WTC11 (cell line): ENCODE results near the gene PLD5. TPM values are rescaled to one million over a fixed set of nuclear protein-coding genes. Genes with fewer than 3 reads are reported as not detected.
"Not testable (repeated sequence)": the region's sequence is repeated elsewhere in the genome, so short reads cannot be mapped to it uniquely, and the experiment has no call there.

Experiments
- ATAC-seq: fragments of 200-7000 bp; cut with Tn5 transposase; 2 replicates; pipeline ENCODE4 v1.10.0; 2021; ENCODE audit warnings: mild to moderate bottlenecking, moderate library complexity
- CTCF ChIA-PET: fragments of 300-600 bp; sonication (Branson Sonifier 250); formaldehyde crosslinking; loops from one replicate; lab custom pipeline; 2021; ENCODE audit warnings: antibody characterized with exemption; lab: Charles Lee
- POLR2A ChIA-PET: fragments of 350-600 bp; sonication (Branson Sonifier 250); formaldehyde crosslinking; loops from one replicate; lab custom pipeline; 2021; ENCODE audit warnings: antibody characterized with exemption; lab: Charles Lee
- DNase-seq: peaks from one replicate; pipeline ENCODE4 v3.0.0; 2021; ENCODE audit warnings: low spot score
- H3K27ac Mint-ChIP-seq: 2 replicates; pipeline ENCODE4 v1.8.0; 2021; ENCODE audit warnings: mixed read lengths
- H3K27me3 Mint-ChIP-seq: 2 replicates; pipeline ENCODE4 v1.8.0; 2021; ENCODE audit warnings: low read depth, mild to moderate bottlenecking, moderate library complexity, mixed read lengths
- H3K36me3 Mint-ChIP-seq: 2 replicates; pipeline ENCODE4 v1.8.0; 2021; ENCODE audit warnings: mixed read lengths
- H3K4me1 Mint-ChIP-seq: 2 replicates; pipeline ENCODE4 v1.8.0; 2022; ENCODE audit warnings: mixed read lengths
- H3K4me3 Mint-ChIP-seq: 2 replicates; pipeline ENCODE4 v1.8.0; 2021; ENCODE audit warnings: mild to moderate bottlenecking, moderate library complexity, mixed read lengths
- H3K9me3 Mint-ChIP-seq: 2 replicates; pipeline ENCODE4 v1.8.0; 2021; ENCODE audit warnings: mixed read lengths
- ATF1 ChIP-seq: sonication (generic); formaldehyde crosslinking; IDR thresholded peaks from 2 replicates; pipeline ENCODE4 v1.8.1; 2023; ENCODE audit warnings: mild to moderate bottlenecking, moderate library complexity, missing genetic modification reagents
- CREB1 ChIP-seq: sonication (generic); formaldehyde crosslinking; IDR thresholded peaks from 2 replicates; pipeline ENCODE4 v1.8.0; 2023; ENCODE audit warnings: mild to moderate bottlenecking, missing genetic modification reagents
- ESRRA ChIP-seq: sonication (generic); formaldehyde crosslinking; IDR thresholded peaks from 2 replicates; pipeline ENCODE4 v1.8.1; 2022; ENCODE audit warnings: mild to moderate bottlenecking, missing genetic modification reagents, borderline replicate concordance
- FOXK1 ChIP-seq: sonication (generic); formaldehyde crosslinking; IDR thresholded peaks from 2 replicates; pipeline ENCODE4 v1.8.0; 2022; ENCODE audit warnings: mild to moderate bottlenecking, moderate library complexity, missing genetic modification reagents
- FOXP1 ChIP-seq: sonication (generic); formaldehyde crosslinking; IDR thresholded peaks from 2 replicates; pipeline ENCODE4 v1.8.0; 2022; ENCODE audit warnings: missing genetic modification reagents, mild to moderate bottlenecking, moderate library complexity, borderline replicate concordance
- FOXP4 ChIP-seq: sonication (generic); formaldehyde crosslinking; IDR thresholded peaks from 2 replicates; pipeline ENCODE4 v1.8.0; 2022; ENCODE audit warnings: mild to moderate bottlenecking, missing genetic modification reagents
- GABPB1 ChIP-seq: sonication (generic); formaldehyde crosslinking; IDR thresholded peaks from 2 replicates; pipeline ENCODE4 v1.8.1; 2023; ENCODE audit warnings: mild to moderate bottlenecking, missing genetic modification reagents
- JAZF1 ChIP-seq: fragments of 250-450 bp; sonication (Bioruptor Pico); IDR thresholded peaks from 2 replicates; pipeline ENCODE4 v1.9.0; 2021; ENCODE audit warnings: moderate library complexity, mild to moderate bottlenecking, inconsistent platforms
- NR1H2 ChIP-seq: sonication (generic); formaldehyde crosslinking; IDR thresholded peaks from 2 replicates; pipeline ENCODE4 v1.9.0; 2021; ENCODE audit warnings: mild to moderate bottlenecking, moderate library complexity, missing genetic modification reagents
- PREB ChIP-seq: sonication (generic); formaldehyde crosslinking; IDR thresholded peaks from 2 replicates; pipeline ENCODE4 v1.8.1; 2022; ENCODE audit warnings: mild to moderate bottlenecking, missing genetic modification reagents, moderate library complexity, borderline replicate concordance
- RELA ChIP-seq: sonication (generic); formaldehyde crosslinking; IDR thresholded peaks from 2 replicates; pipeline ENCODE4 v1.8.1; 2022; ENCODE audit warnings: missing genetic modification reagents, mild to moderate bottlenecking, borderline replicate concordance
- SMAD4 ChIP-seq: sonication (generic); formaldehyde crosslinking; IDR thresholded peaks from 2 replicates; pipeline ENCODE4 v1.8.0; 2022; ENCODE audit warnings: mild to moderate bottlenecking, missing genetic modification reagents
- SOX15 ChIP-seq: fragments of 250-450 bp; sonication (Bioruptor Pico); IDR thresholded peaks from 2 replicates; pipeline ENCODE4 v1.9.0; 2021; ENCODE audit warnings: mild to moderate bottlenecking
- TEAD1 ChIP-seq: sonication (generic); formaldehyde crosslinking; IDR thresholded peaks from 2 replicates; pipeline ENCODE4 v1.8.0; 2022; ENCODE audit warnings: mild to moderate bottlenecking, missing genetic modification reagents
- TP53 ChIP-seq: sonication (generic); formaldehyde crosslinking; IDR thresholded peaks from 2 replicates; pipeline ENCODE4 v1.8.1; 2023; ENCODE audit warnings: mild to moderate bottlenecking, missing genetic modification reagents
- ZNF232 ChIP-seq: sonication (generic); formaldehyde crosslinking; IDR thresholded peaks from 2 replicates; pipeline ENCODE4 v1.8.0; 2022; ENCODE audit warnings: mild to moderate bottlenecking, missing genetic modification reagents
- ZNF396 ChIP-seq: fragments of 250-450 bp; sonication (Bioruptor Pico); IDR thresholded peaks from 2 replicates; pipeline ENCODE4 v1.8.0; 2021; ENCODE audit warnings: mild to moderate bottlenecking, moderate library complexity, borderline replicate concordance
- ZNF423 ChIP-seq: fragments of 250-450 bp; sonication (Bioruptor Pico); IDR thresholded peaks from 2 replicates; pipeline ENCODE4 v2.1.2; 2022; ENCODE audit warnings: mild to moderate bottlenecking, moderate library complexity
- total RNA-seq: library from RNA; stranded (reverse); gene quantifications from 3 replicates; pipeline ENCODE4 v1.2.3, GENCODE V29; 2021
- TF ChIP-seq, protein P1 (sequence below): sonication (generic); formaldehyde crosslinking; IDR thresholded peaks from 2 replicates; pipeline ENCODE4 v1.8.1; 2023; ENCODE audit warnings: mild to moderate bottlenecking, moderate library complexity, missing genetic modification reagents
- TF ChIP-seq, protein P2 (sequence below): sonication (generic); formaldehyde crosslinking; IDR thresholded peaks from 2 replicates; pipeline ENCODE4 v1.8.0; 2022; ENCODE audit warnings: mild to moderate bottlenecking, missing genetic modification reagents
- TF ChIP-seq, protein P3 (sequence below): sonication (generic); formaldehyde crosslinking; IDR thresholded peaks from 2 replicates; pipeline ENCODE4 v1.8.1; 2023; ENCODE audit warnings: mild to moderate bottlenecking, missing genetic modification reagents, moderate library complexity

PLD5 gene
- total RNA-seq, 1 experiment from 2014 or later = 6.4 TPM

- TF ChIP-seq FOXP4 (no peak), RELA (CRISPR knock-in tag) (no peak), JAZF1 (no peak), SOX15 (CRISPR knock-in tag) (no peak), PREB (CRISPR knock-in tag) (no peak), ESRRA (no peak)
These were observed 308.1 kb downstream of the PLD5 start (continued) for GRCh38 chr1:242216368-242216767.

DNA sequence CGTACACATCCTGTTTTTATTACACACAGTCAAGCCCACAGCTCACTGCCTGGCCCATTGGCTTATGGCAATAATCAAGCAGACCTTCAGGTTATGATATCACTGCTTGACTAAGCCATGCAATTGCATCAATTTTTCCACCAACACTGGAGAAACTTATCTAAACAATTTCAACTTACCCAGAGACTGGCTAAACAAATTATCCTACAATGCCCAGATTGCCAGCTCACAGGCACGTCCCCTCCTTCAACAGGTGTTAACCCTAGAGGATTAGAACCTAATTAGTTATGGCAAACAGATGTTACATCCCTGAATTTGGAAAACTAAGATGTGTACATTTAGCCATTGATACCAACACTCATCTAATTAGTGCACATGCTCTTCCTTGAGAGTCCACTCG is 310.0 kb downstream of the PLD5 start:
- DNase-seq, ATAC-seq, H3K27ac Mint-ChIP-seq, H3K4me3 Mint-ChIP-seq, CTCF ChIA-PET: not testable (repeated sequence)
- H3K27me3 Mint-ChIP-seq = peaks cover 59% of the 10 kb centered on the region
- POLR2A ChIA-PET = interaction anchor here (0.6 kb wide), 1 partner anchor 216 kb away, joined by 3 read pairs; no protein-coding TSS in a partner anchor
- peaks cover 49% of the 10 kb centered on the region for H3K4me1 Mint-ChIP-seq
- H3K9me3 Mint-ChIP-seq = peaks cover 39% of the 10 kb centered on the region
- H3K36me3 Mint-ChIP-seq = peaks cover 55% of the 10 kb centered on the region

- ATAC-seq, DNase-seq, POLR2A ChIA-PET: not testable (repeated sequence)
- Mint-ChIP-seq H3K4me1 (peaks cover 63% of the 10 kb centered on the region), H3K36me3 (peaks cover 43% of the 10 kb centered on the region), H3K27me3 (peaks cover 44% of the 10 kb centered on the region), H3K4me3 (peak overlapping the region; percentile 35), H3K27ac (peak overlapping the region; percentile 42), H3K9me3 (peaks cover 39% of the 10 kb centered on the region)
- CTCF ChIA-PET = interaction anchor here (3.1 kb wide), 1 partner anchor 23 kb away, joined by 12 read pairs; no protein-coding TSS in a partner anchor
These were observed 311.5 kb downstream of the PLD5 start for GRCh38 chr1:242212961-242213360.

GRCh38 chr1:242212401-242212800 is 312.1 kb downstream of the PLD5 start:
- ChIA-PET CTCF (interaction anchor here (3.1 kb wide), 1 partner anchor 23 kb away, joined by 12 read pairs; no protein-coding TSS in a partner anchor), POLR2A (interaction anchor here (1.8 kb wide), 1 partner anchor 33 kb away, joined by 5 read pairs; no protein-coding TSS in a partner anchor)
- ATAC-seq (peak; percentile 78), DNase-seq (peak; percentile 61)
- peaks cover 37% of the 10 kb centered on the region for H3K36me3 Mint-ChIP-seq
- H3K4me1 Mint-ChIP-seq = peaks cover 65% of the 10 kb centered on the region
- peaks cover 39% of the 10 kb centered on the region for H3K27me3 Mint-ChIP-seq
- H3K4me3 Mint-ChIP-seq = peak overlapping the region; percentile 35; the same call in 1 of the 2 replicates
- H3K9me3 Mint-ChIP-seq = peaks cover 34% of the 10 kb centered on the region
- peak overlapping the region; percentile 91 for H3K27ac Mint-ChIP-seq
- TF ChIP-seq TP53 (CRISPR knock-in tag) (0 out of 2 replicates have a peak, but pooled peaks have one; percentile 44), SMAD4 (no peak), GABPB1 (CRISPR knock-in tag) (no peak), NR1H2 (CRISPR knock-in tag) (no peak), FOXK1 (CRISPR knock-in tag) (0 out of 2 replicates have a peak, but pooled peaks have one; percentile 29), TEAD1 (CRISPR knock-in tag) (peak; percentile 51; the same call in 1 of the 2 replicates), ZNF396 (CRISPR knock-in tag) (no peak), ZNF232 (CRISPR knock-in tag) (0 out of 2 replicates have a peak, but pooled peaks have one; percentile 29), CREB1 (CRISPR knock-in tag) (no peak), PREB (CRISPR knock-in tag) (no peak), FOXP1 (CRISPR knock-in tag) (peak; percentile 43; the same call in 1 of the 2 replicates), ZNF423 (CRISPR knock-in tag) (peak; percentile 76; the same call in 1 of the 2 replicates), RELA (CRISPR knock-in tag) (no peak), ATF1 (CRISPR knock-in tag) (no peak)
- TF ChIP-seq, protein P1, sequence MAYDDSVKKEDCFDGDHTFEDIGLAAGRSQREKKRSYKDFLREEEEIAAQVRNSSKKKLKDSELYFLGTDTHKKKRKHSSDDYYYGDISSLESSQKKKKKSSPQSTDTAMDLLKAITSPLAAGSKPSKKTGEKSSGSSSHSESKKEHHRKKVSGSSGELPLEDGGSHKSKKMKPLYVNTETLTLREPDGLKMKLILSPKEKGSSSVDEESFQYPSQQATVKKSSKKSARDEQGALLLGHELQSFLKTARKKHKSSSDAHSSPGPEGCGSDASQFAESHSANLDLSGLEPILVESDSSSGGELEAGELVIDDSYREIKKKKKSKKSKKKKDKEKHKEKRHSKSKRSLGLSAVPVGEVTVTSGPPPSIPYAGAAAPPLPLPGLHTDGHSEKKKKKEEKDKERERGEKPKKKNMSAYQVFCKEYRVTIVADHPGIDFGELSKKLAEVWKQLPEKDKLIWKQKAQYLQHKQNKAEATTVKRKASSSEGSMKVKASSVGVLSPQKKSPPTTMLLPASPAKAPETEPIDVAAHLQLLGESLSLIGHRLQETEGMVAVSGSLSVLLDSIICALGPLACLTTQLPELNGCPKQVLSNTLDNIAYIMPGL = no peak
- TF ChIP-seq, protein P2, sequence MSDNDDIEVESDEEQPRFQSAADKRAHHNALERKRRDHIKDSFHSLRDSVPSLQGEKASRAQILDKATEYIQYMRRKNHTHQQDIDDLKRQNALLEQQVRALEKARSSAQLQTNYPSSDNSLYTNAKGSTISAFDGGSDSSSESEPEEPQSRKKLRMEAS = peak; percentile 43; the same call in 1 of the 2 replicates
- TF ChIP-seq, protein P3, sequence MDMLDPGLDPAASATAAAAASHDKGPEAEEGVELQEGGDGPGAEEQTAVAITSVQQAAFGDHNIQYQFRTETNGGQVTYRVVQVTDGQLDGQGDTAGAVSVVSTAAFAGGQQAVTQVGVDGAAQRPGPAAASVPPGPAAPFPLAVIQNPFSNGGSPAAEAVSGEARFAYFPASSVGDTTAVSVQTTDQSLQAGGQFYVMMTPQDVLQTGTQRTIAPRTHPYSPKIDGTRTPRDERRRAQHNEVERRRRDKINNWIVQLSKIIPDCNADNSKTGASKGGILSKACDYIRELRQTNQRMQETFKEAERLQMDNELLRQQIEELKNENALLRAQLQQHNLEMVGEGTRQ (CRISPR knock-in tag) = 0 out of 2 replicates have a peak, but pooled peaks have one; percentile 18
